ENCODE data around the gene CELF4.

Gene CELF4

DNA sequence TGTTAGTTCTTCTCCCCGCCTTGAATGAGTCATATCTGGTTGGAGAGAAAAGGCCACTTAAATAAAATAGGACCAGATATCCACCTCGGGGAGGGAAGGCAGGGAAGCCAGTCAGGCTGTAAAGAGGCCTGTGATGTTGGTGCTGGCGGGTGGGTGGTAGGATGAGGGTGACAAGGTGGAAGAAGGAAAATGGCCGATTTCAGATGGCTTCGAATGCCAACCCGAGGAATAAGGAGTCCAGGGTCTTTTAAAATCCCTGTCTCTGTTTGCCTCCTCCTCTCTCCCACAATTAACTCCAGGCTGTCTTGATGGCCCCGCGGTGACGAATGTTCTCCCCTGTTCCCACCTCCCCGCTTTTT is 41.5 kb downstream of the CELF4 start:
- DNase-seq (ENCODE audit: low spot score) = no peak

DNA sequence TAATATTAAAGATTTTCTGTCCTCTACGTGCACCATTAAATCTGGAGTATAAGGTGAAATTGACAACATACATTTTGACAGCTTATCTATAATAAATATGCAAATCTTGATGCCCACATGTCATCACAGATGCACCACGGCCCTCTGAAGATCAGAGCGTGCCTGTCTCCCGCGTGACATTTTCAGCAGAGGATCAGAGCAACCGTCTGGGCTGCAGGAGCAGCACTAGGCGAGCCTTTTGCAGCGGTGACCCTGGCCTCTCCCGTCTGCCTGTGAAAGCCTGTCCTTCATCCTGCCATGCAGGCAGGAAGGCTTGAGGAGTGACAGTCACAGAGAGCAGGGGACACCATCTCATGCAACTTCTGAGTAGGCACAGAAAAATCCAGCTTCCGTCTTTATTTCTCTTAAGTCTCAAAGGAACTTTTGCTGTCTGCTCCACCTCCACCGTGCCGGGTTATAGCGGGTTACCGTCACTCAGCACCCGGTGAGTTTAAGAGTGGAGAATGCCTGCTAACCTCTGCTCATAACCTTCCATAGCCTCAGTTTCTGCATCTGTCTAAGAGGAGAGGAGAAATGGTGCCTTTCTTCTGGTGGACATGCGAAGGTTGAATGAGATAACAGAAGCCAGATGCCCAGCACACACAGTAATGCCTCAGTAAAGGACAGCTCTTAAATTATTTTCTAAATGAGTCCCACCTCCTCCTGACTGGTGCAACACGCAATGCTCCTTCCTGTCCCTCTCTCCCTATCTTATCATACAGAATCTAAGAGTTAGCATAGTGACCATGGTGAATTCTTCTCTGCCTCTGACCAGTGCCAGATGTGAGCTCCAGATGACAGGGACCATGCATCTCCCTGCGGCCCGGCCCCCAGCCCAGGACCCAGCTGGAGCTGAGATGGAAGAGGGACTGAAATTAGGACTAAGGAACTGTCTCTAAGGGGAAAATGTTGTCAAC is 43.8 kb downstream of the CELF4 start:
- no peak for DNase-seq (ENCODE audit: low spot score)

DNA sequence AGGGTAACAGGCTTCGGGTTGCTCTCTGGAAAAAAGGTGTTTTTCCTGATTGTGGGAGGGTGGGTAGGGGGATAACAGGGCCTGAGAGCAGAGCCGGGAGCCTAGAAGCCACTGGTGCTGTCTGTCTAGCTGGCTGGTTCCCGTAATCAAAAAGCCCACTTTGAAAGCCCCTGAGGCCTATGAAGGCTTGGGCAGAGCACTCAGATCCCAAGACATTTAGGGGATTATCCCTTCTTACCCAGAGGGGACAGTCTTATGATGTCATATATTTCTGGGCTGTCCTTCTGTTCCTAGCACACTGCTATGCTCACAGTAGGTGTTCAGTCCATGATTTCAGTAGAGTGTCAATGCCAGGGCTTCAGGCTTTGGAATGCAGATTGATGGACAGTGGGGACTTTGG is 45.1 kb downstream of the CELF4 start:
- DNase-seq (ENCODE audit: low spot score) = no peak

DNA sequence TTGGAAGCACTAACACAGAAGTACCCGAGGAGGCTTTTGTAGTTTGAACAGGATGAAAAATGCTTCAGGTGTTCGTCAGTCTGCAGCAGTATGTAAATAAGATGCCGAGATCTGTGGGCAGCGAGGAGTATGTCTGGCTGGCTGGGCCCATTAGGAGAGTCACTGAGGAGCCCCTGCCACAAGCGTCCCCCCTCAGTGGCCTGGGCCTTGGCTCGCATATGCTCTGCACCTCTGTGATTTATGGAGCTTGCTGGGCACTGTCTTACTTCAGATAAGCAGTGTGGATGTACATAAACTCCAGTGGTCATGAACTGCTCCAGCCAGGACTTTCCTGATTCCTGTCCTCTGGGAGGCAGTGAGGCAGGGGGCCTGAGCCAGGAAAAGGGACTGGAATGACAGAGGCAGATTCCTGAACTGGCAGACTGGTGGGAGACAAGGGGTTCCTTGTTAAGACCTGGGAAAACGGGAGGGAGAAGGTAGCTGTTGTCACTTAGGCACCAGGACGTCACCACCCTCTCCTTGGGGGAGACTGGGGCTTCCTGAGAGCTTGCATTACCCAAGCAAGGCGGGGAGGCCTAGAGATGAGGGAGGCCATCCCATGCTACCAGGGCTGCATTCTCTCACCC is 46.0 kb downstream of the CELF4 start:
- DNase-seq (ENCODE audit: low spot score) = no peak

DNA sequence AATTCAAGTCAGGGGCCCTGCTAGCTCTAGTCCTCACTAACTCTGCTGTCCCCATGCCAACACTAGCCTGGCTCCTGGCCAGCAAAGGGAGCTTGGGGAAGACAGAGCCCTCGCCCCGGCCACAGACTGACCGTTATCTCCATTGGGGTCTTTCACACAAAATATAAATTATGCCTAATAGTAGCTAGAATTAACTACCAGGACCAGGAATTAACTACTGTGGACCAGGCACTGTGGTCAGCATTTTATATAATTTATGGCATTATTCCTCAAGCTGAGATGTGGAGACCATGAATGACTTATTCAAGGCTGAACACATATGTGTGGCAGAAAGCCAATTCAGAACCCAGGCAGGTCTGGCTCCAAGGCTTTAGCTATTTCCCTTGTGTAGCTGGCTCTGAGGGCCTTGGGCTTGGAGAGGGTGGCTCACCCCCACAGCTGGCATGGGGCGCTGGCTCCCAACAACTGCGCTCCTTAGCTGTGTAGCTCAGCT is 49.2 kb downstream of the CELF4 start:
- no peak for DNase-seq (ENCODE audit: low spot score)

DNA sequence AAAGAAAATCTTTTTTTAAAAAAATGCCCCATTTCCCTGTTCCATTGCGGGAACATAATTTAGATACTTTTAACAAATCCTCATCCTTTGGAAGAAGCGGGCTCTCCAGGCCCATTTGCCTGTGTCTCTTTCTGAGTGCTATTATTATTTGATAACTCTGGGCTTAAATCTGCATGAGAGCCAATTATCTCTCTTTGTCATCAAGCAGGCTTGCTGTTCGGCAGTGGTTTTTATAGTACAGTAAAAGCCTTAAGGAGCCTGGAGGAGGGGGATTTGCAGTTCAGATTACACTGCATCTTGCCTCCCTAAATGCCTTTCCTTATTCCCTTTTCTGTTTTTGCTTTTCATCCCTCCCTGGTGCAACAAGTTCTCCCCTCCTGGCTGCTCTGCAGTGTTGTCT is 50.6 kb downstream of the CELF4 start:
- no peak for DNase-seq (ENCODE audit: low spot score)

DNA sequence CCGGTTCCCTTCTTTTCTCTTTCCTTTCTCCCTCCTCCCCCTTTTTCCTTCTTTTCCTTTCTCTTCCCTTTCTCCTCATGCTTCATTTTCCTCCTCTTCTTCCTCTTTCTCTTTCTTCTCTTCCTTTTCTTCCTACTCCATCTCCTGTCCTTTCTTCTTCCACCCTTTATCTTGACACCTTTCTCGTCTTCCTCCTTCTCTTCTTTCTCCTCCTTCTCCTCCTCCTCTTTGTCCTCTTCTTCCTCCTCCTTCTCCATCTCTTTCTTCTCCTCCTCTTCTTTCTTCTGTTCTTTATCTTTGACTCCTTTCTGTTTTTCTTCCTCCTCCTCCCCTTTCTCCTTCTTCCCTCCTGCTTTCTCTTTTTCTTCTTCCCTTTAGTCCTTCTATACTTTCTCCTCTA is 53.2 kb downstream of the CELF4 start:
- DNase-seq (ENCODE audit: low spot score) = no peak

DNA sequence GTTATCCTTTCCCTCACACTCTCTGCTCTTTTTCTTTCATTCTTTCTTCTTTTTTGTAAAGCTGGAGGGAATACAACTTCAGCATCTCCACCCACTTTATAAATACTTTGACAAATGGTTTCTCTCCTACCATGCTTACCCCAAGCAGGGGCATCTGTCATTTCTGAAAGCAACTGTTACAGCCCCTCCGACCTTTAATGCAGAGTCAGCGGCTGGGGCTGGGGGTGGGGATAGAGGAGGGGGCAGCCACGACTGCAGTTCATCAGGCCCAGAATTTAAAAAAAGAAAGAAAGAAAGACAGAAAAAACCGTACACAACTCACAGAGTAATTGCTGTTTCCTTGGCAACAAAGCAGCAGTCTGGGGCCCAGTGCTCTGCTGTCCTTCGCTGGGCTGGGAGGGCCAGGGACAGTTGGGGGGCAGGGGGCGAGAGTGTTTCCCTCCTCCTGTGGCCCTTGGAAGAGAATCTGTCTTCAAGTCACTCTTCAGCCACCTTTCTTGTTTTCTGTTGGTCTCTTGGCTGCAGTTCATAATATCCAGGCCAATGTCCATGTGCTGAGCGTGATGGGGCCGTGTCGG is 53.8 kb downstream of the CELF4 start:
- DNase-seq (ENCODE audit: low spot score) = no peak

DNA sequence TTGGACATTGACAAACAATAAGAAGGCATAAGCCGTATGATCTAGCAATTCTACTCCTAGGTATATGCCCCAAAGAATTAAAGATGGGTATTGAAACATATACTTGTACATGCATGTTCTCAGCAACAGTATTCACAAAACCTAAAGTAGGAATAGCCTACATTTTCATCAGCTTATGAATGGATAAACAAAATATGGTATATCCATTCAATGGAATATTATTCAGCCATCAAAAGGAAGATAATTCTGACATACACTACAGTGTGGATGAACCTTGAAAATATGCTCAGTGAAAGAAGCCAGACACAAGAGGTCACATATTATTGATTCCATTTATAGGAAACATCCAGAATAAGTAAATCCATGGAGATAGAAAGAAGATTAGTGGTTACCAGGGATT is 56.0 kb downstream of the CELF4 start:
- DNase-seq (ENCODE audit: low spot score) = no peak

DNA sequence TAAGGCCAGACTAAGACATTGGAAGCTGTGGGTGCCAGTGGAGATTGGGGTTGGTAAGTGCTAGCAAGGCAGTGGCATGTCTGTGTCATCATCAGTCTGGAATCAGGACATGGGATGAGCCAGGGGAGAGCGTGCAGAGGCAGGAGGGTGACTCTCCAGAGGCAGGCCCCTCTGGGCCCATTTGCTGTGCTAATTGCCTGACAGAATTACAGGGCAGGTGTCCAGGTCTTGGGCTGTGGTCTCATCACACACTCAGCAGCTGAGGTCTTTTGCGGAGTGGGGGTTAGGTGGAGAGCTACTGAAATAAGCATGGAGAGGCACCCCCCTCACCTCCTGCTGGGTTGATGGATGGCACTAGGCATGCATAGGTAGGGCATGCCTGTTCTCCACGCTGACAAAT is 57.4 kb downstream of the CELF4 start:
- no peak for DNase-seq (ENCODE audit: low spot score)

DNA sequence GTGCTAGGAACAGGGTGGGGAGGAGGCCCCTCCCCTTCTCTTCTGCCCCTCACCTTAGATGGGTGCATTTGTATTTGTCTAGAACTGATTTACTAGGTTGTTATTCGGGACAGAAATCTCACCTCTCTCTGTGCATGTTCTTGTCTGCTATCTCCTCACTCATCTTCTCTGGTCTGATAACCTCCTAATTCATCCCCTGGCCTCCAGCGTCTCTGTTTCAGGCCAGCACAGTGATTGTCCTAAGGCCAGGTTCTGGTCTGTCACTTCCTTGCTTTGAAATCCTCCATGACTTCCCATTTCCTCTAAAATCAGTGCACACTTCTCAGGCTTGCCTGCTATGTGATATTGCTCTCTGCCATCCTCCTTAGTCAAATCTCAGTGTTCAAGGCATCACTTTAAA is 58.4 kb downstream of the CELF4 start:
- no peak for DNase-seq (ENCODE audit: low spot score)

DNA sequence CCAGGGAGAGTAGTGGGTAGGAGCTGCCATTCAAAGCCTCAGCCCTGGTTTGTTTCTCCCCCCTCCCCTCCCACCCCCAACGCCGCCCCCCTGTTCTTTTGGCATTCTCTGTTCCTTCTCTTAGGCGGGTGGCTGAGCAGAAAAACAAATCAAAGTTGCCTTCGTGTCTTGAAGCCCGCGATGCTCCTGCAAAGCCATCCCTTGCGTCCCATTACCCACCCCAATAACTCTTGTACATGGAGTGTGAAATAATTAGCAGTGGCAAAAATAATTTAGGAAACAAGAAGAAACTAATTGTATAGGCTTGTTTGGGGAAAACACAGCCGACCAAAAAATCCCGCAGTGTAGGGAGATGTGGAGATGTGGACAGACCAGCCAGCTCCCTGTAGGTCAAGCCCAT is 59.6 kb downstream of the CELF4 start:
- DNase-seq (ENCODE audit: low spot score) = no peak

DNA sequence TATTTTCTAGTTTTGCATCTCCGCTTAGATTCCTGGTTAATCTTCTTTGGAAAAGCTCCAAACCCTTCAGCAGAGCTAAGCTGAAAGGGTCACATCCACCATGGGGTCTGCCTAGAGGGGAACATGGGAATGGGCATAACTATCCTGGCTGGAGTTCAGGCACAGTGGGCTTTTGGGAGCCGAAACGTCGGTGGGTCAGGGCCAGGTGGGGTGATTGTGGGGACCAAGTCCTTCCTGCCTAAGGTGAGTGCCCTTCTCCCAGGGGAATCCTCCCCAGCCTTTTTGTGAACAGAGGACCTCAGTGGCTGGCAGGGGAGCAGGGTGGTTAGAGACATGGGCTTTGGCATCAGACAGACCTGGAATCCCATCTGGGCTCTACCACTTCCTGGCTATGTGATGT is 60.3 kb downstream of the CELF4 start:
- DNase-seq (ENCODE audit: low spot score) = no peak

DNA sequence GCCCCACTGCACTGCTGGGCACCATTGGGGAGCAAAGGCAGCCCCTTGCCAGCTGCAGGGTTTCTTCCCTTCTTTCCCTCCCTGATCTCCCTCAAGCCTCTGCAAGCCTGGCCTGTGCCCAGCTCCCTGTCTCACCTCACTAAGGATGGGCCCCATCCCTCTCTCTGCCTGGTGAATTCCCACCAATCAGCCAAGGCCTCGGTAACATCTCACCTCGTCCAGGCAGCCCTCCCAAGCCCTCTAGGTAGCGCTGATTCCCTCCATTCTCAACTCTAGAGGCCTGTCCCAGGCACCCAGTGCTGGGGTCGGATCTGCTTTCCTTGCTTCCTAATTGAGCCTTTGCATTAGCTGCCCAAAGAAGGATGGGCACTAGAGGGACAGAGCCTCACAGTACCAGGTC is 63.0 kb downstream of the CELF4 start:
- DNase-seq (ENCODE audit: low spot score) = no peak

DNA sequence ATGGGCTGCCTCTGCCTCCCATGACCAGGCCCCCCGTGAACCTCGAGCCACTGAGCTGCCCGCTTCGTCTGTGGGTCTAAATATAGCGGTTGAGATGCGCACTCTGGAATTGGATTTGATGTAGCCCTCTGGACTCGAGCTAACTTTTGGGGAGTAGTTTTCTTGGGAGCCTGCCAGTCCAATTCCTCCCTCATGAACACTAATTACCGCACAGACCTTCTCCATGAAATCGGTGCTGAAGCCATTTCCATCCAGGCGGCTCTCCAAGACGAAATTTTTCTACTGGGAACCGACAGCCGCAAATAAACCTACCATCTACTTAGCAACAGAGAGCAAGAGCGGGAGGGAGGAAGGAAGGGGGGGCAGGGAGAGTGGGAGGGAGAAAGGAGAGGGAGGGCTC is 63.6 kb downstream of the CELF4 start:
- no peak for DNase-seq (ENCODE audit: low spot score)

DNA sequence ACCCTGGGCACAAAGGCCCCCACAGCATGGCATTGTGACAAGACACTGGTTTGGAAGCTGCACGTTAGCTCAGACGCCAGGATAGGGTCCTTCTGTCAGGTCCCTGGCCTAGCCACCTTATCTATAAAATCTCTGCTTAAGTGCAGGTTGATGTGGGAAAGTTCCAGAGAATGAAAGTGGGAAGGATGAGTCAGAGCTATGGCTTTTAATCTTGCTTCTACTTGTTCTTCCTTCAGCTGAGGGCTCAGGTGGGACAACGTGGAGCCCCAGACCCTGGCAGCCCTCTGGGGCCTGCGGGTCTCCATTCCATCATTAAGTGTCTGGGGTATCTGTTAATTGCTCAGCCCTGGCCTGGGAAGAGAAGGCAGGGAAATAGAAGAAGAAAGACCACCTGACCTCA is 64.5 kb downstream of the CELF4 start:
- DNase-seq (ENCODE audit: low spot score) = no peak

DNA sequence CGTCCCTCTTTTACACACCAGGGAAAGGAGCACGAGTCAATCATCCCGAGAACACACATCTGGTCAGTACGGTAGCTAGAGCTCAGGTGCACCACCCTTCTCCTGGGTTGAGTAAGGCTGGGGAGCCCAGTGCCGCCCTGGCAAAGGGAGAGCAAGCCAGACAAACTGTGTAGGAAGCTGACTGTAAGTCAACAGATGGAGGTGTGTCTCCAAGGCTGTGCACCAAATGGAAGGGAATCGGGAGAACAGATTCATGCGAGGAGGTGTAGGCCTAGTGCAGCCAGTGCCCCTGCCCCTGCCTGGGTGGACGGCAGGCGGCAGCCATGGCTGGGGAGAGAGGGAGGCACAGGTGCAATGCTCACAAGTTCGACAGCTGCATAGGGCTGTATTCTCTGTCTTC is 65.7 kb downstream of the CELF4 start:
- DNase-seq (ENCODE audit: low spot score) = no peak

DNA sequence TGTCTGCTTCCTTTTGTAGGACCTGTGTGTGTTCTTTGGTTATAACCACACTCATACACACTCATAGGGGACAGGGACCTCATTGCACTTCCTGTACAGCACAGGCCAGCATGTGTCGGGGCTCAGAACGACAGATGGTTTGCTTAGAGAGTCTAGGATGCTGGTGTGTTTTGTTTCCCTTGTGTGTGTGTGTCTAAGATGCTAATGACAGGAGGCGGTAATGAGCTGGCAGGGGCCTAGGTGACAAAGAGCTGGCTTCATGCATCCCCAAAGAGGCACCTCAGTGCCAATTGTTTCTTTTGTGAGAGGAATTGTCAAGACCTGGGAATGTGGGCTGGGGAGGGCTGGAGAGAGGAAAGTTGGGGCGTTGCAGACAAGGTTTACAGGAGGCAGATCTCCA is 66.6 kb downstream of the CELF4 start:
- DNase-seq (ENCODE audit: low spot score) = no peak

DNA sequence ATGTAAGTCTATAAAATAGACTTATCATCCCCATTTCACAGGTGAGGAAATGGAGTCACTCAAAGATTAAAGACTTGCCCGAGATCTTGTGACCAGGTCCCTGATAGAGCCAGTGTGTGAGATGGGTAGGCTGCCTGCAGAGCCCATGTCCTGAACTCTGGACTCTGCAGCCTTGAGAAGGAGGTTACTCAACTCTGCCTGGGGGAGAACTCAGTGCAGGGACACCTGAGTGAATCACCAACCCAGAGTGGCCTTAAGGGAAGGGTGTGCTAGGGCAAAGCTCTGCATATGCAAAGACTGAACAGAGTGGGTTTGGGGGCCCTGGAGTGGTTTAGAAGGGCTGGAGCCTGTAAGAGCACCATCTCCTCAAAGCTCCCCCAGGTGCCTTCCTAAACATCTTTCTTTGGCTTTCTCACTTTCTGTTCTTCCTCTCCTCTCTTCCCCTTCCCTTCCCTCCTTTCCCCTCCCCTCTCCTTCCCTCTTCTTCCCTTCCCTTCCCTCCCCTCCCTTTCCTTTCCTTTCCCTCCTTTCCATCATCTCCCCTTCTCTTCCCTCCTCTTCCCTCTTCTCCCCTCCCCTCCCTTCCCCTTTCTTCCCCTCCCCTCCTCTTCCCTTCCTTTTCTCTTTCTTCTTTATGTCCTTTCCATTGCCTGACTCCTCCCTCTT is 67.6 kb downstream of the CELF4 start:
- DNase-seq (ENCODE audit: low spot score) = no peak

DNA sequence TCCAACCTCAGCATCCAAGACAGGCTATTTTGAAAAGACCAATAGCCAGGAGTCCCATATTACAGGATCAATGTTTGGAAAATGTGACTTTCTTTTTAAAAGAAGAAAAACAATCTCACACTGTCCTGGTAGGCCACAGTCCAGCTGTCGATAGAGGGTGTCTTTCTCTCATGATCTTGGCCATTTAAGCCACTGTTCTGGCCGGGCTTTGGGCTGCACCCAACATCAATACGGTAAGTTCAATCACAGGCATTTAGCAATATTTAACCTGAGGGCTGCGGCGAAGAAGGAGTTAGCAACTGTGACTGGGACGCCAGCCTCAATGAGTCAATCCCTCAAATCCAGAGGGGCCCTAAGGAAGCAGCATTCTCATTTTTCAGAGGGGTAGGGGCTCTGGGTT is 69.0 kb downstream of the CELF4 start:
- DNase-seq (ENCODE audit: low spot score) = no peak

DNA sequence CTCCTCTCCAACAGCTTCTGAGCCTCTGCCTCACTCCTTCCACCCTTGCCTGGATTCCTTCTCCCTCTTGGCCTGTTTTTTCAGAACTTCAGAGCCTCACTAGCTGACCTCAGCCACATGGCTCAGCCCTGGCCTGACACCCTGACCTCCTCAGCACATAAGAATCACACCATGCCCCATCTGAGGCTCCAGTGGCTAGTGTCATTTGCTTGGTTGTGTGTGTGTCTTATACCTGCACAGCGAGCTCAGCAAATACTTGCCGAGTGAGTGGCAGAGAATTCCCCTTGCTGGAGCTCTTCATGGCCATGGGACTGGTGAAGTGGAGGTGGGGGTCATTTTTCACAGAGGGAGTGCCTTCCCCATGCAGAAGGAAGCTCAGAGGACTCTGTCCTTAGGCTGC is 70.2 kb downstream of the CELF4 start:
- DNase-seq (ENCODE audit: low spot score) = no peak

DNA sequence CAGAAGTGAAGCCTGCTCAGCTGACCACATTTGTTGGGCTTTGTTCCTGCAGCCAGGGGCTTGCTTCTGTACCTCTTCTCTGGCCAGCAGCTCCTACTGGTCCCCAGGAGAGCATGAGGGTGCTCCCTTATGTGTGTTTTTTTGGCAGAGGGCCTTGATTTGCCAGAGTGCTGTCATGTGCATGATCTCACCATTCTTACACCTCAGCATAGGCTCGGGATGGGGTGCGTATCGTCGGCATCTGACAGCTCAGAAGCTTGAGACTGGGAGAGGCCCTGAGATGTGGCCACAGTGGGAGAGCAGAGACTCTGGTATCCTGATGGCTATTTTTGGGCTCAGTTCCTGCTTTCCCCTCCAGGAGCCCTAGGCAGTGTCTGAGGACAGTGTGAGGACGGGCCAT is 71.2 kb downstream of the CELF4 start:
- DNase-seq (ENCODE audit: low spot score) = no peak
